Smooth muscle cell (in vitro differentiated cells): ENCODE data around the gene GAL3ST3. TPM values are rescaled to one million over a fixed set of nuclear protein-coding genes. Genes with fewer than 3 reads are reported as not detected.
A peak's percentile ranks its signal among the peaks of the same experiment; 100 is the strongest.

ENCODE experiments used
- DNase-seq: peaks from one replicate; lab custom pipeline; 2025; ENCODE audit not compliant: unreplicated experiment; lab: John Stamatoyannopoulos, UW
- H2AFZ ChIP-seq: fragments of 200-600 bp; sonication (generic); 2 replicates; pipeline ENCODE4 v1.6.0; 2016; ENCODE audit warnings: antibody characterized with exemption, low read depth, mild to moderate bottlenecking
- H3F3A ChIP-seq: fragments of 200-600 bp; sonication (generic); 2 replicates; pipeline ENCODE4 v1.6.0; 2017; ENCODE audit warnings: antibody characterized with exemption, low read depth
- H3K27ac ChIP-seq: fragments of 200-600 bp; sonication (generic); 2 replicates; pipeline ENCODE4 v1.5.1; 2016; ENCODE audit warnings: low read depth, mild to moderate bottlenecking
- H3K27me3 ChIP-seq: fragments of 200-600 bp; sonication (generic); 2 replicates; pipeline ENCODE4 v1.6.1; 2016; ENCODE audit warnings: low read depth, mild to moderate bottlenecking
- H3K36me3 ChIP-seq: fragments of 200-600 bp; sonication (generic); 2 replicates; pipeline ENCODE4 v1.5.1; 2016; ENCODE audit warnings: low read depth
- H3K4me1 ChIP-seq: fragments of 200-600 bp; sonication (generic); 2 replicates; pipeline ENCODE4 v1.5.1; 2016; ENCODE audit warnings: low read depth
- H3K4me2 ChIP-seq: fragments of 200-600 bp; sonication (generic); 2 replicates; pipeline ENCODE4 v1.6.0; 2016; ENCODE audit warnings: mild to moderate bottlenecking
- H3K4me3 ChIP-seq: fragments of 200-600 bp; sonication (generic); 2 replicates; pipeline ENCODE4 v1.5.1; 2016; ENCODE audit warnings: mild to moderate bottlenecking
- H3K79me2 ChIP-seq: fragments of 200-600 bp; sonication (generic); 2 replicates; pipeline ENCODE4 v1.6.0; 2016; ENCODE audit warnings: low read depth, mild to moderate bottlenecking
- H3K9ac ChIP-seq: fragments of 200-600 bp; sonication (generic); 2 replicates; pipeline ENCODE4 v1.6.0; 2016; ENCODE audit warnings: low read depth
- H3K9me3 ChIP-seq: fragments of 200-600 bp; sonication (generic); replicated peaks from 2 replicates; pipeline ENCODE4 v1.5.1; 2016; ENCODE audit warnings: low read depth
- H4K20me1 ChIP-seq: fragments of 200-600 bp; sonication (generic); 2 replicates; pipeline ENCODE4 v1.6.0; 2016; ENCODE audit warnings: low read depth
- CTCF ChIP-seq: fragments of 200-600 bp; sonication (generic); IDR thresholded peaks from 2 replicates; pipeline ENCODE4 v1.5.1; 2017; ENCODE audit warnings: borderline replicate concordance, mild to moderate bottlenecking, antibody characterized with exemption; ENCODE audit not compliant: insufficient read depth, poor library complexity, severe bottlenecking
- WGBS: methylation state at CpG from one replicate; pipeline ENCODE4 v1.1.7; 2016; ENCODE audit warnings: low lambda C conversion rate; 5-methylcytosine and 5-hydroxymethylcytosine counted together
- polyA plus RNA-seq: library from polyadenylated mRNA; unstranded; fragments of >200 nt; fragmentation: Nextera tagmentation; extraction: Ambion mirVana; gene quantifications from 2 replicates; pipeline ENCODE4 v1.2.1, GENCODE V29; 2016
- total RNA-seq: library from RNA; depleted of rRNA; stranded (reverse); fragments of >200 nt; gene quantifications from 2 replicates; pipeline ENCODE4 v1.2.3, GENCODE V29; 2014

GAL3ST3 gene
- total and polyA plus RNA-seq, 2 experiments from 2014 or later = 0.23 to 0.27 TPM

- no peak overlapping the region for H3K27ac ChIP-seq
- 89% methylated on average over 7 of the region's 7 CpGs for WGBS
- H3K4me1 ChIP-seq = peaks cover 10% of the 10 kb centered on the region
- H2AFZ ChIP-seq = no peak overlapping the region
- no peak overlapping the region for H3K4me2 ChIP-seq
- H3K36me3 ChIP-seq = peaks cover 29% of the 10 kb centered on the region
- TF ChIP-seq CTCF = no peak
- H3F3A ChIP-seq = peaks cover 7% of the 10 kb centered on the region
- H3K9ac ChIP-seq = no peak overlapping the region
- peaks cover 60% of the 10 kb centered on the region for H3K79me2 ChIP-seq
- no peaks in the 10 kb centered on the region for H4K20me1 ChIP-seq
- no peak overlapping the region for H3K4me3 ChIP-seq
- DNase-seq = no peak
- no peaks in the 10 kb centered on the region for H3K9me3 ChIP-seq
- H3K27me3 ChIP-seq = no peaks in the 10 kb centered on the region
Measured at GRCh38 chr11:66056501-66056900, 7.5 kb upstream of the GAL3ST3 start.

- Histone ChIP-seq H3K36me3 (peaks cover 18% of the 10 kb centered on the region), H3K79me2 (peaks cover 51% of the 10 kb centered on the region), H3K9me3 (no peaks in the 10 kb centered on the region), H3K27me3 (no peaks in the 10 kb centered on the region), H3F3A (peaks cover 12% of the 10 kb centered on the region), H3K27ac (no peak overlapping the region), H2AFZ (no peak overlapping the region), H4K20me1 (no peaks in the 10 kb centered on the region), H3K4me2 (no peak overlapping the region), H3K9ac (no peak overlapping the region), H3K4me3 (no peak overlapping the region), H3K4me1 (peaks cover 20% of the 10 kb centered on the region)
- no peak for DNase-seq
- TF ChIP-seq CTCF = no peak
- 97% methylated on average over 7 of the region's 7 CpGs for WGBS
Measured at GRCh38 chr11:66055021-66055420, 6.1 kb upstream of the GAL3ST3 start.

GRCh38 chr11:66052664-66052982 lies 3.7 kb upstream of the GAL3ST3 start:
- peaks cover 20% of the 10 kb centered on the region for H3K4me1 ChIP-seq
- peaks cover 11% of the 10 kb centered on the region for H3F3A ChIP-seq
- TF ChIP-seq CTCF = no peak
- H3K36me3 ChIP-seq = peaks cover 8% of the 10 kb centered on the region
- peak overlapping the region; percentile 87 for H3K4me2 ChIP-seq
- peak overlapping the region; percentile 97 for H3K4me3 ChIP-seq
- under 1% methylated on average over 17 of the region's 17 CpGs for WGBS
- no peak for DNase-seq
- H3K27me3 ChIP-seq = peaks cover 3% of the 10 kb centered on the region
- peak overlapping the region; percentile 55 for H2AFZ ChIP-seq
- H3K9ac ChIP-seq = peak overlapping the region; percentile 97
- H3K79me2 ChIP-seq = peaks cover 47% of the 10 kb centered on the region
- H3K9me3 ChIP-seq = no peaks in the 10 kb centered on the region
- peak overlapping the region; percentile 87 for H3K27ac ChIP-seq
- H4K20me1 ChIP-seq = no peaks in the 10 kb centered on the region
